ENCODE results near the gene STAT5A.
"Not testable (repeated sequence)": the region's sequence is repeated elsewhere in the genome, so short reads cannot be mapped to it uniquely, and the experiment has no call there.

Gene STAT5A

GRCh38 chr17:42308446-42308845 is 20.1 kb downstream of the STAT5A start:
- no peak for DNase-seq (ENCODE audit: low read depth in 2 of 2)

GRCh38 chr17:42309142-42309541 is 20.8 kb downstream of the STAT5A start:
- no peak for DNase-seq (ENCODE audit: low read depth in 2 of 2)

GRCh38 chr17:42309986-42310786 is 21.9 kb downstream of the STAT5A start:
- DNase-seq (ENCODE audit: low read depth in 2 of 2): no peak

- DNase-seq (ENCODE audit: low read depth in 2 of 2): no peak
These were observed 22.5 kb downstream of the STAT5A start for GRCh38 chr17:42310787-42311215.

GRCh38 chr17:42311240-42312034 is 23.1 kb downstream of the STAT5A start:
- DNase-seq (ENCODE audit: low read depth in 2 of 2): no peak

GRCh38 chr17:42312035-42312284 is 23.7 kb downstream of the STAT5A start:
- no peak for DNase-seq (ENCODE audit: low read depth in 2 of 2)

GRCh38 chr17:42312285-42313130 is 24.2 kb downstream of the STAT5A start:
- DNase-seq (ENCODE audit: low read depth in 2 of 2): peak; percentile 73

- DNase-seq (ENCODE audit: low read depth in 2 of 2): no peak
These were observed 25.1 kb downstream of the STAT5A start for GRCh38 chr17:42313389-42313772.

- DNase-seq (ENCODE audit: low read depth in 2 of 2): no peak
These were observed 25.7 kb downstream of the STAT5A start for GRCh38 chr17:42313773-42314566.

- DNase-seq (ENCODE audit: low read depth in 2 of 2): no peak
These were observed 27.3 kb downstream of the STAT5A start for GRCh38 chr17:42315402-42316156.

GRCh38 chr17:42316755-42317154 is 28.5 kb downstream of the STAT5A start:
- no peak for DNase-seq (ENCODE audit: low read depth in 2 of 2)

- no peak for DNase-seq (ENCODE audit: low read depth in 2 of 2)
These were observed 29.1 kb downstream of the STAT5A start for GRCh38 chr17:42317266-42317845.

- DNase-seq (ENCODE audit: low read depth in 2 of 2): not testable (repeated sequence)
These were observed 29.7 kb downstream of the STAT5A start for GRCh38 chr17:42317967-42318366.

GRCh38 chr17:42321555-42321954 is 33.3 kb downstream of the STAT5A start:
- no peak for DNase-seq (ENCODE audit: low read depth in 2 of 2)

- DNase-seq (ENCODE audit: low read depth in 2 of 2): peak; percentile 91 to 93
These were observed 34.3 kb downstream of the STAT5A start for GRCh38 chr17:42322382-42323267.

- no peak for DNase-seq (ENCODE audit: low read depth in 2 of 2)
These were observed 35.0 kb downstream of the STAT5A start for GRCh38 chr17:42323268-42323773.

GRCh38 chr17:42325026-42325425 is 36.7 kb downstream of the STAT5A start:
- no peak for DNase-seq (ENCODE audit: low read depth in 2 of 2)

GRCh38 chr17:42329025-42329976 is 41.0 kb downstream of the STAT5A start:
- DNase-seq (ENCODE audit: low read depth in 2 of 2): no peak
